Neural cell (in vitro differentiated cells): ENCODE data around the gene SRP19.

ENCODE experiments used
- CTCF ChIP-seq: fragments of 450-650 bp; IDR thresholded peaks from 2 replicates; pipeline ENCODE4 v1.5.1; 2014; ENCODE audit warnings: antibody characterized with exemption, mild to moderate bottlenecking, moderate library complexity; ENCODE audit not compliant: poor library complexity, severe bottlenecking
- EP300 ChIP-seq: fragments of 450-650 bp; conservative IDR thresholded peaks from 2 replicates; pipeline ENCODE4 v1.6.1; 2014; ENCODE audit warnings: antibody characterized with exemption, mild to moderate bottlenecking, moderate library complexity; ENCODE audit not compliant: poor library complexity, severe bottlenecking
- EZH2 ChIP-seq: fragments of 200-600, 300-800 bp; shearing (Covaris generic), sonication (generic); IDR thresholded peaks from 2 replicates; pipeline ENCODE4 v1.6.1; 2014; ENCODE audit warnings: antibody characterized with exemption, low read length, borderline replicate concordance, mild to moderate bottlenecking; ENCODE audit not compliant: insufficient read depth, poor library complexity, severe bottlenecking
- MXI1 ChIP-seq: fragments of 450-650 bp; conservative IDR thresholded peaks from 2 replicates; pipeline ENCODE4 v1.6.1; 2014; ENCODE audit warnings: antibody characterized with exemption, mild to moderate bottlenecking; ENCODE audit not compliant: poor library complexity, severe bottlenecking
- POLR2AphosphoS5 ChIP-seq: IDR thresholded peaks from 2 replicates; pipeline ENCODE4 v1.6.1; 2012
- RAD21 ChIP-seq: fragments of 450-650 bp; conservative IDR thresholded peaks from 2 replicates; pipeline ENCODE4 v1.6.1; 2014; ENCODE audit warnings: antibody characterized with exemption, mild to moderate bottlenecking, moderate library complexity
- REST ChIP-seq: IDR thresholded peaks from 2 replicates; pipeline ENCODE4 v1.6.1; 2012; ENCODE audit warnings: borderline replicate concordance

GRCh38 chr5:112824197-112824596 is 36.9 kb upstream of the SRP19 start:
- no peak for TF ChIP-seq EP300
- TF ChIP-seq EZH2: no peak
- no peak for TF ChIP-seq MXI1
- TF ChIP-seq CTCF: no peak
- no peak for TF ChIP-seq POLR2AphosphoS5
- no peak for TF ChIP-seq REST
- no peak for TF ChIP-seq RAD21
